NCI-H748 treated with DMSO at 0.1 percent for 48 hours (cell line): ENCODE results near the gene PRIM1.
"Not testable (repeated sequence)": the region's sequence is repeated elsewhere in the genome, so short reads cannot be mapped to it uniquely, and the experiment has no call there.

ENCODE experiments used
- DNase-seq: peaks from one replicate; lab custom pipeline; 2025; lab: John Stamatoyannopoulos, UW

PRIM1 gene

DNA sequence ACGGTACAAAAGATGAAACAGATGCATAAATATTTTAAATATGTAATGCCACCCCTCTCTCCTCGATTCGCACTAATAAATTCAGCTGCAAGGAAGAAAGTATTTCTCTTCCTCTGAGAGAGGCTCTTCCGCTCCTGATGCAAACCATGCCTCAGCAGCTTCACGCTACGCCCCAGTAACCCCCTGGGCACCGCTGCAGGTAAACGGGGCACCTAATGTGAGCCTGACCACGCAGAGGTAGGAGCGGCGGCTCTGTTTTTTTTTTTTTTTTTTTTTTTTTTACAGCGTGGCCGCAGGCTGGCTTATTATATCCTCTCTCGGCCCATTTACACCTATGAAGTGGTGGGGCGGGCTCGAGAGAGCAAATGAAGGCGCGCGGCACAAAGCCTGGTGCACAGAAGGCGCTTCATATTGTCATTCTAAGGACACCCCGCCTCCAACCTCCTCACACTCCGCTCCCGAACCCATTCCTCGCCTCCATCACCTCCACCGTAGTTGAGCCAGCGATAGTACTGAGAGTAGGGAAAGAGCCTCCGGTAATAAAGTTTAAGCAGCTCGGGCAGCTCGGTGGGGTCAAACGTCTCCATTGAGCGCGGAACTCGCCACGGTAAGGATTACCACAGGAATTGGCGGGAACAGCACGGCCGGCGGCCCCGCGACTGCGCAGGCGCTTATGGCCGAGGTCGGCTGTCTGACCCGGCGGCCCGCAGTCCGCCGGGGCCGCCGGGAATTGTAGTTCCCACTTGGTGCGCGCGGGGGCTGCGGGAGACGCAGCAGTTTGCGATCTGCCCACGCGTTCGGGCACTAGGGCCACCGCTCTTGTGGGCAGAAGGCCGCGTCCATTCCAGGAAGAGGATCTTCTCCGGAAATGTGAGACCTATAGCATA is at the start of gene PRIM1:
Gene PRIM1, minus strand, starts transcription at position 612 of the 887 bp plus-strand sequence. Its CDS starts 25 bp downstream, at position 587.
- DNase-seq, result peak; percentile 92

DNA sequence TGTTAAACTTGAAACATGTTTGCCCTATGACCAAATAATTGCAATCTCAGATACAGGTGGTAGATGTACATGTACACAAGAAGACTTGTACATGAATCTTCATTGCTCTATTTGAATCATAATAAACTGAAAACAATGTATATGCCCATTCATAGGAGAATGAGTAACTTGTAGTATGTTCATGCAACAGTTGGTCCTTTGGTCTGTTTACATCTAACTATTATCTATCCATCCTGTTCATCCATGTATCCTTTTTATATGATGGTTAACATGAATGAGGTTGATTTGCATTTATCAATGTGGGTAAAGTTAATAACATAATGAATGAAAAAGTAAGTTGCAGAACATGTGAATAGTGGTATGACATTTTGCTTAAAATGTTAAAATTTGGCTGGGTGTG is 48.1 kb upstream of the PRIM1 start:
- DNase-seq, result no peak

DNA sequence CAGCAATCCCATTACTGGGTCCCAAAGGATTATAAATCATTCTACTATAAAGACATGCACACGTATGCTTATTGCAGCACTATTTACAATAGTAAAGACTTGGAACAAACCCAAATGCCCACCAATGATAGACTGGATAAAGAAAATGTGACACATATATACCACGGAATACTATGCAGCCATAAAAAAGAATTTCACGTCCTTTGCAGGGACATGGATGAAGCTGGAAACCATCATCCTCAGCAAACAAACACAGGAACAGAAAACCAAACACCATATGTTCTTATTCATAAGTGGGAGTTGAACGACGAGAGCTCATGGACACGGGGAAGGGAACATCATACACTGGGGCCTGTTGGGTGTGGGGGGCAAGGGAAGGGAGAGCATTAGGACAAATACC is 47.2 kb upstream of the PRIM1 start:
- DNase-seq, result not testable (repeated sequence)

DNA sequence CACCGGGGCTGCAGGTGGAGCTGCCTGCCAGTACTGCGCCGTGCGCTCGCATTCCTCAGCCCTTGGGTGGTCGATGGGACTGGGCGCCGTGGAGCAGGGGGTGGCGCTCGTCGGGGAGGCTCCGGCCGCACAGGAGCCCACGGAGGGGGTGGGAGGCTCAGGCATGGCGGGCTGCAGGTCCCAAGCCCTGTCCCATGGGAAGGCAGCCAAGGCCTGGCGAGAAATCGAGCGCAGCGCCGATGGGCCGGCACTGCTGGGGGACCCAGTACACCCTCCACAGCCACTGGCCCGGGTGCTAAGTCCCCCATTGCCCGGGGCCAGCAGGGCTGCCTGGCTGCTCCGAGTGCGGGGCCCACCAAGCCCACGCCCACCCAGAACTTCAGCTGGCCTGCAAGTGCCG is 43.7 kb upstream of the PRIM1 start:
- DNase-seq, result not testable (repeated sequence)

DNA sequence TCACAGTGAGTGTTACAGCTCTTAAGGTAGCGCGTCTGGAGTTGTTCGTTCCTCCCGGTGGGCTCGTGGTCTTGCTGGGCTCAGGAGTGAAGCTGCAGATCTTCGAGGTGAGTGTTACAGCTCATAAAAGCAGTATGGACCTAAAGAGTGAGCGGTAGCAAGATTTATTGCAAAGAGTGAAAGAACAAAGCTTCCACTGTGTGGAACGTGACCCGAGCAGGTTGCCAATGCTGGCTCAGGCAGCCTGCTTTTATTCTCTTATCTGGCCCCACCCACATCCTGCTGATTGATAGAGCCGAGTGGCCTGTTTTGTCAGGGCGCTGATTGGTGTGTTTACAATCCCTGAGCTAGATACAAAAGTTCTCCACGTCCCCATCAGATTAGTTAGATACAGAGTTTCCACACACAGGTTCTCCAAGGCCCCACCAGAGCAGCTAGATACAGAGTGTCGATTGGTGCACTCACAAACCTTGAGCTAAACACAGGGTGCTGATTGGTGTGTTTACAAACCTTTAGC is 43.0 kb upstream of the PRIM1 start:
- not testable (repeated sequence) for DNase-seq

DNA sequence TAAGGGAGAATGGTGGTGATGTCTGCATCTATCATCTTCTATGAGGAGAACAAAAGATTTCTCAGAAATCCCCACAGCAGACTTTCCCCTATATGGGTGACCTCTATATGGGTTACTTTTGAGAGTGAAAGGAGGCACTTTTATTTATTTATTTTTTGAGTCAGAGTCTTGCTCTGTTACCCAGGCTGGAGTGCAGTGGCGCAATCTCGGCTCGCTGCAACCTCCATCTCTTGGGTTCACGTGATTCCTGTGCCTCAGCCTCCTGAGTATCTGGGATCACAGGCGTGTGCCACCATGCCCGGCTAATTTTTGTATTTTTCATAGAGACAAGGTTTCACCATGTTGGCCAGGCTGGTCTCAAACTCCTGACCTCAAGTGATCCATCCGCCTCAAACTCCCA is 41.0 kb upstream of the PRIM1 start:
- DNase-seq, result not testable (repeated sequence)

DNA sequence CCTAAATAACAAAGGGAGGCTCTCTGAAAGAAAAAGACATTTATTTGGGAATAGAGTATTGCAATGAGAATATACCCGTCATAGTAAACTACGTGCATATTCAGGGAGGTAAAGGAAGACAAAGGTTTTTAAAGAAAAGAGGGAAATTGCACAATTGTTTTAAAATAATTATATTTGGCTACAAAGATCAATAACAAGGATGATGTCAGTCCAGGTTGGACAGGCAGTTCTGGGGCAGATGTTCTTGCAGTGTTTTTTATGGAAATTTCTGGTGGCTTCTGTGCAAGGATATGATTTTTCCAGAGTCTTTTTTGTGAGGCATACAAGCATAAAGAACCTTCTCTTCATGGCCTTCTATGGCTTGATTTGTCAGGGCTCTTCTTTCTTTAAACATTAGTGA is 40.6 kb upstream of the PRIM1 start:
- no peak for DNase-seq

DNA sequence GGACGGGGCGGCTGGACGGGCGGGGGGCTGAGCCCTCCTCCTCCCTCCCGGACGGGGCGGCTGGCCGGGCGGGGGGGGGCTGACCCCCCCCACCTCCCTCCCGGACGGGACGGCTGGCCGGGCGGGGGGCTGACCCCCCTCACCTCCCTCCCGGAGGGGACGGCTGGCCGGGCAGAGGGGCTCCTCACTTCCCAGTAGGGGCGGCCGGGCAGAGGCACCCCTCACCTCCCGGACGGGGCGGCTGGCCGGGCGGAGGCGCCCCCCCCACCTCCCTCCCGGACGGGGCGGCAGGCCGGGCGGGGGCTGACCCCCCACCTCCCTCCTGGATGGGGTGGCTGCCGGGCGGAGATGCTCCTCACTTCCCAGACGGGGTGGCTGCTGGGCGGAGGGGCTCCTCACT is 37.3 kb upstream of the PRIM1 start:
- DNase-seq, result not testable (repeated sequence)

DNA sequence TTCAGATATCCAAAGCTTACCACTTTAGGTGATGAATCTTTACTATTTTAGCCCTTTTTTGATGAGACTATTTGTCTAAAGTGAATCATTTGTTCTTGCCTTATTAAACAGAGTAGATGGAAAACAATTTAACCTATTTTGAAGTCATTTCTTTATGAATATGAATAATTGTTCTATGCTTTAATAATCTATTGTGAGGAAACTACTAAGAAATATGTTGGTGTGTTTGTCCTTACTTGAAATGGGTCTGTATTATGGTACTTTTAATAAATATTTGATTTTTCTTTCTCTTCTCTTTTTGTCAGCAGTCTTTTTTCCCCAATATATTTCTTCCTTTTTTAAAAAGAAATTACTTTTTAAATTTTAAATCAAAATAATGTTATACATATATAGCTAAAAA is 35.4 kb upstream of the PRIM1 start:
- no peak for DNase-seq

DNA sequence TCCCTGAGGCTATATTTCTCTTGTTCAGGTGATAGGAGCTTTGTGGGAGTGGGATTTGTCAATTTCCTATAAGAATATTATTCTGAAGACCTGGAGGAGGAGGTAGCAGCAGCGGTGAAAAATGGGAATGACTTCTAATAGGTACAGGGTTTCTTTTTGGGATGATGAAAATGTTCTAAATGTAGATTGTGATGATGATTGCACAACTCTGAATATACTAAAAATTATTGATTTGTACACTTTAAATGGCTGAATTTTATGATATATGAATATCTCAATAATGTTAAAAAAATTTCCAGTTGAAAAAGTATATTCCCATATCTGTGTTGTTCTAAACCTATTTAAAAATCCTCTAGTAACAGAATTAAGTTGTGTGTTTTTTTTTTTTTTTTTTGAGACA is 33.8 kb upstream of the PRIM1 start:
- DNase-seq, result no peak

DNA sequence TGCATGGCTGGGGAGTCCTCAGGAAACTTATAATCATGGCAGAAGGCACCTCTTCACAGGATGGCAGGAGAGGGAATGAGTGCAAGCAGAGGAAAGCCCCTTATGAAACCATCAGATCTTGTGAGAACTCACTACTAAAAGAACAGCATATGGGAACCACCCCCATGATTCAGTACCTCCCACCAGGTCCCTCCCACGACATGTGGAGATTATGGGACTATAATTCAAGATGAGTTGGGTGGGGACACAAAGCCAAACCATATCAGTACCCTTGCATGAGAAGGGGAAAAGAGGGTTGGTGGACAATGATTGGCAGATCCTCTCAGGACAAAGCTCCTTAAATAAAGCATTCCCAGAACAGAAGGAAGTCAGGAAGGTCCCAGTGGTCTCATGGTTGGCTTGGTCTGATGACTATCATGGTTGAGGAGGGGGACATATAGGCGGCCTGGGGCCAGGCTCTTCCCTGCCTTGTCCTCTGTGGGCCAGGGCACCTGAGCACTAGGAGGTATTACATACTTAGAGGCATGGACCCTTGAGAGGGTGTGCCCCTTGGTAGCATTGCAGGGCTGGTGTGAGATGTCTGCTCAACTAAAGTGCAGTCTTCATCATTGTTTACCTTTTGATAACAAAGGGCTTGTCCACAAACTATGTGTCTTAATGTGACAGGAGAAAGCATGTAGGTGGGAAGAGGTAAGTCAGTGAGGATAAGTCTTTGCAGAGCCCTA is 33.2 kb upstream of the PRIM1 start:
- no peak for DNase-seq

DNA sequence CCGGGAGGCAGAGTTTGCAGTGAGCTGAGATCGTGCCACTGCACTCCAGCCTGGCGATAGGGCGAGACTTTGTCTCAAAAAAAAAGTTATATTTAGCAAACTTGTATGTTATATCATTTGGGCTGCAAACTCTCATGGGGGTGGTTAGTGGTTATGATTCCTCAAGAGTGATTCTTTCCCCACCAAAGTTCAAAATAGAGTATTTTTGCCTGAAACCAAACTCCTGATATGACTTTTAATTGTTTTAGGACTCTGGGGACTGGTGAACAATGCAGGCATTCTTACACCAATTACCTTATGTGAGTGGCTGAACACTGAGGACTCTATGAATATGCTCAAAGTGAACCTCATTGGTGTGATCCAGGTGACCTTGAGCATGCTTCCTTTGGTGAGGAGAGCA is 29.6 kb upstream of the PRIM1 start:
- DNase-seq, result no peak

DNA sequence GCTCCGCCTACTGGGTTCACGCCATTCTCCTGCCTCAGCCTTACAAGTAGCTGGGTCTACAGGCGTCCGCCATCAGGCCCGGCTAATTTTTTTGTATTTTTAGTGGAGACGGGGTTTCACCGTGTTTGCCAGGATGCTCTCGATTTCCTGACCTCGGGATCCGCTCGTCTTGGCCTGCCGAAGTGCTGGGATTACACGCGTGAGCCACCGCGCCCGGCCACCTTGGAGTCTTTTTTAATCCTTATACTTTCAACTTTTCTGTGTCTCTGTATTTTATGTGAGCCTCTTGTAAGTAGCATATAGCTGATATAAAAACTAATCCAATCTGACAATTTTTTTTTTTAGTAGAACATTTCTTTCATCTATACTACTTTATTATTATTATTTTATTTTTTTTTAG is 26.6 kb upstream of the PRIM1 start:
- DNase-seq, result no peak

DNA sequence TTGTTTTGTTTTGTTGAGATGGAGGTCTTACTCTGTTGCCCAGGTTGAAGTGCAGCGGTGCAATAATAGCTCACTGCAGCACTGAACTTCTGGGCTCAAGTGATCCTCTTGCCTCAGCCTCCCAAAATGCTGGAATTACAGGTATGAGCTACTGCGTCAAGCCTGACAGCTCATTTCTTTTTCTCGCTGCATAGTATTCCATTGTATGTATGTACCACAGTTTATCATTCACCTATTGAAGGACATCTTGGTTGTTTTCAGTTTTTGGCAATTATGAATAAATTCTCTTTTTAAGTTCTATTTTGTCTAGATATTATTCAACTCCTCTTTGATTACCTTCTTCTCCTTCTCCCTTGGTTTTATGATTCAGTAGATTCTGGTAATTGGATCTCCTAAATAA is 24.5 kb upstream of the PRIM1 start:
- no peak for DNase-seq

DNA sequence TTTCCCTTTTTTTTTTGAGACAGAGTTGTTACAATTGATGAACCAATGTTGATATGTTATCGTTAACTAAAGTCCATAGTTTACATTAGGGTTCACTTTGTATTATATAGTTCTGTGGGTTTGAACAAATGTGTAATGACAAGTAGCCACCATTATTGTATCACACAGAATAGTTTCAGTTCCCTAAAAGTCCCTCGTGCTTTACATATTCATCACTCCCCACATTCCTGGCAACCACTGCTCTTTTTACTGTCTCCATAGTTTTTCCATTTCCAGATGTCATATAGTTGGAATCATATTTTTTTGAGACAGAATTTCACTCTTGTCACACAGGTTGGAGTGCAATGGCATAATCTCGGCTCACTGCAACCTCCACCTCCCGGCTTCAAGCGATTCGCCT is 23.5 kb upstream of the PRIM1 start:
- DNase-seq, result no peak

DNA sequence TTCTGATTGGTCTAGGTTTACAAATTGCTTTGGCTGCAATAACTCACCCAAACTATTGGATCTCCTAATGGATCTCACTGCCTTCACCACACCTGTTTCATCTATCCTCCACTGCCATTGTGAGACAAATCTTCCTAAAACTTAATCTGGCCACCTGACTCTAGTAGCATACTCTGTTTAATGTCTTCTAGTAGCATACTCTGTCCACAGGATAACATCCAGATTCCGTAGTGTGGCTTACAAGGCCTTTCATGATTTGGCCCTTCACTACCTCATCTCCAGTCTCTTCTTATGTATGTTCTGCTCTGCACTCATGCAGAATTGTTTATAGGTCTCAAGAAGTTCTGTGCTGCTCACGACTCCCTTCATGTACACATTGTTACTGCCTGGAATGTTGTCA is 21.0 kb upstream of the PRIM1 start:
- DNase-seq, result no peak

DNA sequence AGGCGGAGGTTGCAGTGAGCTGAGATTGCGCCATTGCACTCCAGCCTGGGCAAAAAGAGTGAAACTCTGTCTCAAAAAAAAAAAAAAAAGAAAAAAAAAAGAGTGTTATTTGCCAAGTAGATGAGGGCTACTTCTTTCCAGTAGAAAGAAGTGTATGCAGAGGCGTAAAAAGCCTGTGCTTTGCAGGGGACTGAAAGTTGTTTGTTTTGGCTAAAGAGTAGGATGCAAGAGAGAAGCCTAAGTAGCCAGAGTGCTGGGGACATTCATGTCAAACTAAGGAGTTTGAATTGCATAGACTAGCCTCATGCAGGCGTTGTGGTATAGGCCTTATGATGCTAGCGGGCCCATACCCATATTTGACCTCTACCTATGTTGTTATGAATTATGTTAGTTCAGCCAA is 20.5 kb upstream of the PRIM1 start:
- DNase-seq, result no peak

DNA sequence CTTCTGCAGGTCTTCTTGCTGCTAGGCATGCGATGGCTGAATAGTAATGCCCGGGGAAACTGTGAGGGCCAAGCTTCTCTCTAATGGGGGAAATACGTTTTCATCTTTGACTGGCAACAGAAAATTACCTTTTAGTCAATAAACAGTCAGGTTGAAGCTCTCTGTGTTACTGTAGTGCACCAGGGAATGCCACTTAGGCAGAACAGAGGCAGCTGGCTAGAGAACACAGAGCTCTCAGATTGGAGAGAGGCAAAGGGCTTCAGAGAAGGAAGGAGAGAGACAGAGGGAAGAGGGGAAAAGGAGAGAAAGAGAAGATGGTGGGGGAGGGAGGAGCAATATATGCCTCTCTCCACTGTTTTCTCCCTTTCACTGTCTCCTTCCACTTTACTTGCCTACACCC is 17.7 kb upstream of the PRIM1 start:
- DNase-seq, result no peak

DNA sequence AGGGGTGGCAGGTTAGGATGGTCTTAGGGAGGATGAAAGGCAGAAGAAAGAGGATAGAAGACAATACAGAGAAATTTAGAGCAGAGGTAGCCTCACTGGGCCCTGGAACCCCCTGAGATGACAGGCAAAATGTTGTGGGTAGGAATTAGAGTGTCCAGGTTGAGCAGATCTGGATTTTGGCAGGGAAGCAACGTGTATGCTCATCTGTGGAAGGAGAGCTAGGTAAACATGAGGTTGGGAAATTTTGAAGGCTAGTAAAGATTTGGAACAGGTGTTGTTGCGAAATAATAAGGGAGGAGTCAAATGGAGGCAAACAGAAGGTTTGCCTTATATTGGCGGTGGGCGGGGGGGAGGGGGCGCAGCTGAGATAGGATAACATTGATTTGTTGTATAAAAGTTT is 16.3 kb upstream of the PRIM1 start:
- DNase-seq, result no peak

DNA sequence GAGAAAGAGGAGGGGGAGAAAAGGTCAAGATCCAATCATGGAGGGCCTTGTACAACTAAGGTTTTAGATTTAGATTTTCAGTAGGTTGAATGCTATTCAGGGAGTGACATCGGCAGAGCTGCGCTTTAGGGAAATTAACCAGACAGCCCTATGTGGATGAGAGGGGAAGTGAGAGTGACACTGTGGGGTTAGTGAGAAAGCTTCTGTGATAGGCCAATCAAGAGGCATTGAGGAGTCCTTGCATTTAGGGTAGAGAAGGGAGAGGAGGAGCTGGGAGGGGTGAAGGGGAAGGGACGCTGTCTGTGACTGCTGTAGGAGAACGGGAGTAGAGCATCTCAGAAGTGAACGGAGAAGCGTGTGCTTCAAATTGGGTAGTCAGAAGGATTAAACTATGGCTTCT is 14.4 kb upstream of the PRIM1 start:
- DNase-seq, result no peak

DNA sequence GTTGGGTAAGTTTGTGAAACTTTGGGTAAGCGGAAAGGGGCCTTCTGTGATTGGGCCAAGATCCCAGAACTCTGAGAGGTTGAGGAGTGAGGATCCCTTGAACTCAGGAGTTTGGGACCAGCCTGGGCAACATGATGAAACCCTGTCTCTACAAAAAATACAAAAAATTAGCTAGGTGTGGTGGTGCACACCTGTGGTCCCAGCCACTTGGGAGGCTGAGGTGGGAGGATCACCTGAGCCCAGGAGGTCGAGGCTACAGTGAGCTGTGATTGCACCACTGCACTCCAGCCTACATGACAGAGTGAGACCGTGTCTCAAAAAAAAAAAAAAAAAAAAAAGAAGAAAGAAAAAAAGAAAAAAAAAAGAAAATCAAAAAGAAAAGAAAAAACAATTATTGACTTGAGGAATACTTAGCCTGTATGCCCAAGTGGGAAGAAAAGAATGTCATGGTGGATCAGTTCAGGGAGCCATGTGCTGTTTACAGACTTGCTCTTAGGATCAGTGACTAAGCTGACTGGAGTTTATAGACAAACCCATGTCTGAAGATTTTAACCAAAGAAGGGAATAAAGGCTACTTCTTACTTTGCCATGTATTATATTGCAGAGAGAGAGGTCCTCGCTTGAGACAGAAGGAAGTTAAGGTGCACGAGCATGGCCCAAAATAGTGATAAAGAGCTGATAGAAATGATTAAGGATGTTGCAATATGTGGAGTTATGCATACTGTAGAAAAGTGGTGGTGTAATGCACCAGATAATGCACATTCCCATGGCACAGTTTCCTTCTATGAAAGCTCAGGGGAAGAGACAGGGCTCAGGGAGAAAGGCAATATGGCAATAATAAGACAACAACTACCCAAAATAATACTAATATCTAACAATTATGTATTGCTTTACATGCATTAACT is 11.9 kb upstream of the PRIM1 start:
- DNase-seq, result no peak

DNA sequence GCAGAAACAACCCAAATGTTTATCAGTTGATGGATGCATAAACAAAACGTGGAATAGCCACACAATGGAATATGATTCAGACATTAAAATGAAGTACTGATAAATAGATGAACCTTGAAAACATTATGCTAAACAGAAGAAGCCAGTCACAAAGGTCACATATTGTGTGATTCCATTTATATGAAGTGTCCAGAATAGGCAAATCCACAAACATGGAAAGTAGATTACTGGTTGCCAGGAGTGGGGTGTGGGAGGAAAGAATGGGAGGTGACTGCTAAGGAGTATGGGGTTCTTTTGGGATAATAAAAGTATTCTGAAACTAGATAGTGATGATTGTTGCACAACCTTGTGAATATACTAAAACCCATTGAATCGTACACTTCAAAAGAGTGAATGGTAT is 9.7 kb upstream of the PRIM1 start:
- no peak for DNase-seq
